IMR-90 (cell line): ENCODE data around the gene FOXN3. TPM values are rescaled to one million over a fixed set of nuclear protein-coding genes. Genes with fewer than 3 reads are reported as not detected.

Experiments used
- ATAC-seq: fragments of 200-7000 bp; cut with Tn5 transposase; 2 replicates; pipeline ENCODE4 v1.9.1; 2020; ENCODE audit warnings: low read depth, mild to moderate bottlenecking, moderate library complexity
- BruUV-seq: library from RNA; stranded (reverse); fragments of 400-500 nt; replicated peaks from 2 replicates; lab custom pipeline; 2021; lab: Mats Ljungman, UMichigan
- CTCF ChIA-PET: fragments of 300-600 bp; formaldehyde crosslinking; extraction: SDS; loops from one replicate; lab custom pipeline; 2021; ENCODE audit warnings: antibody characterized with exemption; lab: Yijun Ruan, JAX
- POLR2A ChIA-PET: fragments of 300-600 bp; sonication (Branson Sonifier 250); formaldehyde crosslinking; loops from one replicate; lab custom pipeline; 2022; ENCODE audit warnings: antibody characterized with exemption; ENCODE audit not compliant: unreplicated experiment; lab: Charles Lee
- DNase-seq: peaks from one replicate; pipeline ENCODE4 v3.0.0; 2013
- H2AFZ ChIP-seq: replicated peaks from 2 replicates; pipeline ENCODE3; 2013; ENCODE audit warnings: low read length, mild to moderate bottlenecking; ENCODE audit not compliant: poor library complexity
- H2AK5ac ChIP-seq: 2 replicates; pipeline ENCODE4 v1.6.1; 2013; ENCODE audit warnings: low read depth, low read length, inconsistent platforms
- H2AK9ac ChIP-seq: replicated peaks from 2 replicates; pipeline ENCODE3; 2013; ENCODE audit warnings: mild to moderate bottlenecking, low read depth, low read length, moderate library complexity; ENCODE audit not compliant: poor library complexity
- H2BK120ac ChIP-seq: 2 replicates; pipeline ENCODE4 v1.6.1; 2013; ENCODE audit warnings: low read depth, low read length, inconsistent platforms
- H2BK15ac ChIP-seq: 3 replicates; pipeline ENCODE4 v1.6.1; 2013; ENCODE audit warnings: low read depth, low read length, inconsistent platforms
- H2BK20ac ChIP-seq: 2 replicates; pipeline ENCODE4 v1.6.1; 2013; ENCODE audit warnings: low read depth, mild to moderate bottlenecking, inconsistent platforms, low read length, moderate library complexity
- H2BK5ac ChIP-seq: 2 replicates; pipeline ENCODE4 v1.6.1; 2013; ENCODE audit warnings: mild to moderate bottlenecking, low read depth, low read length, inconsistent platforms; ENCODE audit not compliant: poor library complexity, severe bottlenecking
- H3K14ac ChIP-seq: replicated peaks from 2 replicates; pipeline ENCODE4 v1.6.1; 2013; ENCODE audit warnings: low read depth, low read length, inconsistent platforms
- H3K18ac ChIP-seq: 2 replicates; pipeline ENCODE4 v1.6.1; 2013; ENCODE audit warnings: low read depth, low read length, control low read depth
- H3K23ac ChIP-seq: 2 replicates; pipeline ENCODE4 v1.6.1; 2013; ENCODE audit warnings: low read depth, low read length, inconsistent platforms
- H3K27ac ChIP-seq: 2 replicates; pipeline ENCODE4 v1.5.1; 2013; ENCODE audit warnings: mild to moderate bottlenecking, control low read depth, low read length; ENCODE audit not compliant: insufficient read depth
- H3K27me3 ChIP-seq: 2 replicates; pipeline ENCODE4 v1.6.1; 2013; ENCODE audit warnings: low read length; ENCODE audit not compliant: control insufficient read depth, insufficient read depth
- H3K36me3 ChIP-seq: 2 replicates; pipeline ENCODE4 v1.6.1; 2013; ENCODE audit warnings: low read length, mixed read lengths; ENCODE audit not compliant: control insufficient read depth, insufficient read depth
- H3K4ac ChIP-seq: 2 replicates; pipeline ENCODE4 v1.6.1; 2013; ENCODE audit warnings: low read depth, low read length, inconsistent platforms
- H3K4me1 ChIP-seq: 2 replicates; pipeline ENCODE4 v1.6.1; 2013; ENCODE audit warnings: low read length, mixed read lengths; ENCODE audit not compliant: control insufficient read depth, insufficient read depth
- H3K4me2 ChIP-seq: 2 replicates; pipeline ENCODE4 v1.6.1; 2013; ENCODE audit warnings: low read depth, mild to moderate bottlenecking, control low read depth, low read length, moderate library complexity
- H3K4me3 ChIP-seq: 2 replicates; pipeline ENCODE4 v1.5.1; 2013; ENCODE audit warnings: low read depth, mild to moderate bottlenecking, control low read depth, low read length, moderate library complexity; ENCODE audit not compliant: insufficient read depth
- H3K56ac ChIP-seq: 2 replicates; pipeline ENCODE4 v1.6.1; 2013; ENCODE audit warnings: low read length, inconsistent platforms; ENCODE audit not compliant: insufficient read depth; ENCODE audit errors: extremely low read depth
- H3K79me1 ChIP-seq, 2 experiments: 2 replicates each; pipeline ENCODE4 v1.6.1; 2013; ENCODE audit warnings: low read length in 2 of 2, inconsistent platforms in 1 of 2, low read depth in 1 of 2
- H3K9ac ChIP-seq: 2 replicates; pipeline ENCODE4 v1.6.1; 2013; ENCODE audit warnings: low read depth, low read length, control low read depth
- H3K9me1 ChIP-seq: 2 replicates; pipeline ENCODE4 v1.6.1; 2013; ENCODE audit warnings: low read length, inconsistent platforms; ENCODE audit not compliant: insufficient read depth
- H3K9me3 ChIP-seq: 2 replicates; pipeline ENCODE4 v1.6.1; 2013; ENCODE audit warnings: low read length; ENCODE audit not compliant: control insufficient read depth, insufficient read depth
- H4K20me1 ChIP-seq: 2 replicates; pipeline ENCODE4 v1.6.1; 2013; ENCODE audit warnings: low read length, inconsistent platforms; ENCODE audit not compliant: insufficient read depth
- H4K5ac ChIP-seq: 2 replicates; pipeline ENCODE4 v1.6.1; 2013; ENCODE audit warnings: mild to moderate bottlenecking, low read depth, low read length, control low read depth
- H4K8ac ChIP-seq, 2 experiments: 2 replicates each; pipeline ENCODE4 v1.6.1; 2013; ENCODE audit warnings: low read depth in 2 of 2, low read length in 2 of 2, control low read depth in 1 of 2, inconsistent platforms in 1 of 2
- H4K91ac ChIP-seq: 2 replicates; pipeline ENCODE4 v1.6.1; 2013; ENCODE audit warnings: low read depth, low read length, inconsistent platforms; ENCODE audit not compliant: insufficient read depth
- BHLHE40 ChIP-seq: fragments of 150-350 bp; IDR thresholded peaks from 2 replicates; pipeline ENCODE4 v1.6.1; 2016; ENCODE audit warnings: mild to moderate bottlenecking, low read depth, low read length
- CEBPB ChIP-seq: IDR thresholded peaks from 2 replicates; pipeline ENCODE4 v1.6.1; 2012; ENCODE audit warnings: low read depth, low read length, improper control_type of control experiment
- CHD1 ChIP-seq: IDR thresholded peaks from 2 replicates; pipeline ENCODE4 v1.6.1; 2012; ENCODE audit warnings: low read depth, low read length, improper control_type of control experiment
- CTCF ChIP-seq: conservative IDR thresholded peaks from 2 replicates; pipeline ENCODE4 v1.5.1; 2012; ENCODE audit warnings: mild to moderate bottlenecking, low read depth, low read length, improper control_type of control experiment
- FOS ChIP-seq: fragments of 150-350 bp; IDR thresholded peaks from 2 replicates; pipeline ENCODE4 v1.6.1; 2016; ENCODE audit warnings: low read depth, low read length
- MAFK ChIP-seq: IDR thresholded peaks from 2 replicates; pipeline ENCODE4 v1.6.1; 2012; ENCODE audit warnings: low read depth, low read length, improper control_type of control experiment
- MAZ ChIP-seq: IDR thresholded peaks from 2 replicates; pipeline ENCODE4 v1.6.1; 2012; ENCODE audit warnings: low read depth, mild to moderate bottlenecking, low read length, improper control_type of control experiment, moderate library complexity, borderline replicate concordance
- MXI1 ChIP-seq: IDR thresholded peaks from 2 replicates; pipeline ENCODE4 v1.6.1; 2012; ENCODE audit warnings: low read depth, mild to moderate bottlenecking, low read length, moderate library complexity, borderline replicate concordance
- NFE2L2 ChIP-seq: fragments of 150-350 bp; IDR thresholded peaks from 2 replicates; pipeline ENCODE4 v1.6.1; 2016; ENCODE audit warnings: low read depth, mild to moderate bottlenecking, low read length
- POLR2A ChIP-seq: IDR thresholded peaks from 2 replicates; pipeline ENCODE4 v1.6.1; 2012; ENCODE audit warnings: mild to moderate bottlenecking, low read depth, low read length
- RAD21 ChIP-seq: IDR thresholded peaks from 2 replicates; pipeline ENCODE4 v1.6.1; 2012; ENCODE audit warnings: low read length, improper control_type of control experiment
- RCOR1 ChIP-seq: IDR thresholded peaks from 2 replicates; pipeline ENCODE4 v1.6.1; 2012; ENCODE audit warnings: mild to moderate bottlenecking, low read length, improper control_type of control experiment; ENCODE audit not compliant: insufficient replicate concordance
- RFX5 ChIP-seq: IDR thresholded peaks from 2 replicates; pipeline ENCODE4 v1.8.0; 2012; ENCODE audit warnings: low read depth, mild to moderate bottlenecking, low read length, moderate library complexity
- SMC3 ChIP-seq: fragments of 150-350 bp; IDR thresholded peaks from 2 replicates; pipeline ENCODE4 v1.6.1; 2016; ENCODE audit warnings: low read depth, mild to moderate bottlenecking, antibody characterized with exemption, low read length, moderate library complexity
- WGBS, 2 experiments: methylation state at CpG; one replicate each; pipeline versions ENCODE4 v1.1.5 to v1.1.7; 2013; ENCODE audit warnings: missing lambda C conversion rate in 2 of 2; ENCODE audit not compliant: insufficient read length in 1 of 2; ENCODE audit errors: extremely low coverage in 2 of 2; 5-methylcytosine and 5-hydroxymethylcytosine counted together
- dilution Hi-C: fragments of 300-500 bp; cut with HindIII; formaldehyde crosslinking; loops from one replicate; pipeline ENCODE4 v1.14.3; 2018; ENCODE audit warnings: low sequenced_read_pairs; ENCODE audit not compliant: unreplicated experiment
- in situ Hi-C: fragments of 300-500 bp; cut with MboI; formaldehyde crosslinking; loops from 3 replicates; pipeline ENCODE4 v1.14.3; 2019; ENCODE audit warnings: low sequenced_read_pairs, inconsistent platforms, mixed read lengths
- intact Hi-C: fragments of 100-400 bp; cut with micrococcal nuclease; formaldehyde crosslinking; loops from 2 replicates; pipeline ENCODE4 v1.10.0; 2022
- polyA plus RNA-seq, 3 experiments: library from polyadenylated mRNA; depleted of rRNA; stranded (reverse); fragments of >200 nt; gene quantifications; 2 replicates each; pipeline ENCODE4 v1.2.3, GENCODE V29; 2012; ENCODE audit warnings: low replicate concordance in 1 of 3
- total RNA-seq: library from RNA; depleted of rRNA; stranded (reverse); fragments of >200 nt; gene quantifications from 2 replicates; pipeline ENCODE4 v1.2.3, GENCODE V29; 2012

FOXN3 gene
- total and polyA plus RNA-seq, 2 of the 4 experiments (the other 2 are of a cell fraction) = 22.6 to 33.7 TPM

- Histone ChIP-seq H3K9me3 (no peaks in the 10 kb centered on the region), H3K27ac (no peak overlapping the region), H3K56ac (no peak overlapping the region), H4K91ac (no peak overlapping the region), H3K9me1 (peaks cover 18% of the 10 kb centered on the region), H4K5ac (no peak overlapping the region), H2AK5ac (no peak overlapping the region), H3K27me3 (no peaks in the 10 kb centered on the region), H2AFZ (no peak overlapping the region), H3K79me1 (peaks cover 59 to 70% of the 10 kb centered on the region in 2 experiments), H4K8ac (no peak overlapping the region), H3K36me3 (peaks cover 2% of the 10 kb centered on the region; the same call in 1 of the 2 replicates), H2BK5ac (no peak overlapping the region), H4K20me1 (peaks cover 39% of the 10 kb centered on the region), H3K9ac (no peak overlapping the region), H2BK20ac (no peak overlapping the region), H3K4ac (no peak overlapping the region), H2BK15ac (no peak overlapping the region), H2BK120ac (no peak overlapping the region), H3K23ac (no peak overlapping the region), H3K4me2 (no peak overlapping the region), H3K14ac (no peak overlapping the region), H2AK9ac (no peak overlapping the region), H3K4me3 (no peak overlapping the region), H3K18ac (no peak overlapping the region), H3K4me1 (peaks cover 7% of the 10 kb centered on the region)
- BruUV-seq = no TSS peak
- DNase-seq (no peak), ATAC-seq (no peak)
- TF ChIP-seq SMC3 (no peak), CHD1 (no peak), POLR2A (no peak), RAD21 (no peak), FOS (no peak), CEBPB (no peak), MAFK (no peak), NFE2L2 (no peak), RFX5 (no peak), BHLHE40 (no peak), CTCF (no peak), RCOR1 (no peak), MXI1 (no peak), MAZ (no peak)
- WGBS, 2 experiments = 100% methylated on average over 2 of the region's 4 CpGs; no CpG with 5 or more reads in 1 of the 2 experiments
- dilution Hi-C loops = no loop called here
- CTCF ChIA-PET = no interaction called here
- in situ Hi-C loops = no loop called here
- intact Hi-C loops = no loop called here
- POLR2A ChIA-PET = no interaction called here
Measured at GRCh38 chr14:89265234-89265633, 151.8 kb downstream of the FOXN3 start.
